ENCODE data around the gene ELMO1.

DNA sequence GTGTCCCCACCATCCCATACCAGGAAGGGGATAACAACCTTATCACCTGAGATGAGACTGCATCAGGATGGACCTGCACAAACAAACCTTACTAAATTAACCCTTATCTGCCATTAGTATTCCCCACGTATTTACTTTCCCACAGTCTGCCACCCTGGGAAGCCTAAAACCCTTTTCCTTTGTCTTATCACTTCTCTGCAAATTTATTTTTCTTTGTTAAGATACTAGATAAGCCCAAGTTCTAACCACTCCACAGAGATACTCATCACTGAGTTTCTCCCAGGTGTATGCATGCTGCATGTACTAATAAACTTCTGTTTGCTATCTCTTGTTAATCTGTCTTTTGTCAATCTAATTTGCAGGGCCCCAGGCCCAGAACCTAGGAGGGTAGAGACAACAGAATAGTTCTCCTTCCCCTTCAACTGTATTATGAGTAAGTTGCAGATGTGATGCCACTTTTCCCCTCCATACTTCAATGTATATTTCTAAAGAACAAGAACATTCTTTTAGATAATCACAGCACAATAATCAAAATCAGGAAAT lies 66.0 kb downstream of the ELMO1 start:
- TF ChIP-seq EZH2phosphoT487 (IDR thresholded peaks at IDR 0.05; ENCODE audit: low read depth, severe bottlenecking, unreplicated experiment), result no peak
- TF ChIP-seq, protein P1, sequence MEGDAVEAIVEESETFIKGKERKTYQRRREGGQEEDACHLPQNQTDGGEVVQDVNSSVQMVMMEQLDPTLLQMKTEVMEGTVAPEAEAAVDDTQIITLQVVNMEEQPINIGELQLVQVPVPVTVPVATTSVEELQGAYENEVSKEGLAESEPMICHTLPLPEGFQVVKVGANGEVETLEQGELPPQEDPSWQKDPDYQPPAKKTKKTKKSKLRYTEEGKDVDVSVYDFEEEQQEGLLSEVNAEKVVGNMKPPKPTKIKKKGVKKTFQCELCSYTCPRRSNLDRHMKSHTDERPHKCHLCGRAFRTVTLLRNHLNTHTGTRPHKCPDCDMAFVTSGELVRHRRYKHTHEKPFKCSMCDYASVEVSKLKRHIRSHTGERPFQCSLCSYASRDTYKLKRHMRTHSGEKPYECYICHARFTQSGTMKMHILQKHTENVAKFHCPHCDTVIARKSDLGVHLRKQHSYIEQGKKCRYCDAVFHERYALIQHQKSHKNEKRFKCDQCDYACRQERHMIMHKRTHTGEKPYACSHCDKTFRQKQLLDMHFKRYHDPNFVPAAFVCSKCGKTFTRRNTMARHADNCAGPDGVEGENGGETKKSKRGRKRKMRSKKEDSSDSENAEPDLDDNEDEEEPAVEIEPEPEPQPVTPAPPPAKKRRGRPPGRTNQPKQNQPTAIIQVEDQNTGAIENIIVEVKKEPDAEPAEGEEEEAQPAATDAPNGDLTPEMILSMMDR (IDR thresholded peaks at IDR 0.05; ENCODE audit: poor library complexity), result no peak
- no peak for TF ChIP-seq EZH2 (IDR thresholded peaks at IDR 0.05; ENCODE audit: borderline replicate concordance)

All from hepatocyte (in vitro differentiated cells).